Skeletal muscle tissue (tissue), 4 donors: ENCODE data around the gene IL3. TPM values are rescaled to one million over a fixed set of nuclear protein-coding genes. Genes with fewer than 3 reads are reported as not detected.

Experiments used
- H3K27ac ChIP-seq: one replicate; pipeline ENCODE4 v1.7.0; 2013; ENCODE audit warnings: mild to moderate bottlenecking, low read depth, low read length, inconsistent platforms
- H3K27me3 ChIP-seq, 3 donors: one replicate each; pipeline ENCODE4 v1.7.0; 2013; ENCODE audit warnings: low read length in 3 of 3; ENCODE audit not compliant: control insufficient read depth in 3 of 3, insufficient read depth in 3 of 3
- H3K36me3 ChIP-seq, 3 donors: one replicate each; pipeline ENCODE4 v1.7.0; 2013; ENCODE audit warnings: low read length in 3 of 3; ENCODE audit not compliant: control insufficient read depth in 3 of 3, insufficient read depth in 3 of 3
- H3K4me1 ChIP-seq, 3 donors: one replicate each; pipeline ENCODE4 v1.7.0; 2013; ENCODE audit warnings: low read length in 3 of 3, mild to moderate bottlenecking in 3 of 3; ENCODE audit not compliant: control insufficient read depth in 3 of 3, insufficient read depth in 3 of 3
- H3K4me3 ChIP-seq, 3 donors: one replicate each; pipeline ENCODE4 v1.7.0; 2013; ENCODE audit warnings: low read length in 3 of 3
- H3K9ac ChIP-seq, 3 donors: one replicate each; pipeline ENCODE4 v1.7.0; 2013; ENCODE audit warnings: low read length in 3 of 3, mild to moderate bottlenecking in 3 of 3, moderate library complexity in 2 of 3, low read depth in 1 of 3
- H3K9me3 ChIP-seq, 3 donors: one replicate each; pipeline ENCODE4 v1.7.0; 2013; ENCODE audit warnings: low read length in 3 of 3; ENCODE audit not compliant: control insufficient read depth in 3 of 3
- total RNA-seq: library from RNA; depleted of rRNA; stranded (reverse); fragments of >200 nt; gene quantifications from one replicate; pipeline ENCODE4 v1.2.3, GENCODE V29; 2014
- donor health status: Osteomylitis.

IL3 gene
- total RNA-seq, 1 donor from 2014 or later = not detected

GRCh38 chr5:132064738-132065331 is 4.4 kb downstream of the IL3 start:
- H3K36me3 ChIP-seq = no peaks in the 10 kb centered on the region
- no peaks in the 10 kb centered on the region for H3K27me3 ChIP-seq
- no peak overlapping the region for H3K4me3 ChIP-seq
- H3K4me1 ChIP-seq = peaks cover 0 to 2% (median 0%) of the 10 kb centered on the region in 3 donors
- H3K9ac ChIP-seq = no peak overlapping the region
- no peak overlapping the region for H3K27ac ChIP-seq
- no peaks in the 10 kb centered on the region for H3K9me3 ChIP-seq

- no peak overlapping the region for H3K9ac ChIP-seq
Measured at GRCh38 chr5:132065351-132065937, 5.0 kb downstream of the IL3 start.

GRCh38 chr5:132065951-132066701 is 5.7 kb downstream of the IL3 start:
- Histone ChIP-seq H3K27ac (no peak overlapping the region), H3K27me3 (no peaks in the 10 kb centered on the region), H3K9ac (no peak overlapping the region)

More at GRCh38 chr5:132065351-132065937, 5.0 kb downstream of the IL3 start:
- H3K4me1 ChIP-seq = peaks cover 0 to 5% (median 0%) of the 10 kb centered on the region in 3 donors
- no peaks in the 10 kb centered on the region for H3K36me3 ChIP-seq
- no peaks in the 10 kb centered on the region for H3K9me3 ChIP-seq
- H3K27ac ChIP-seq = no peak overlapping the region
- no peak overlapping the region for H3K4me3 ChIP-seq
- H3K27me3 ChIP-seq = no peaks in the 10 kb centered on the region

GRCh38 chr5:132066871-132067270 is 6.4 kb downstream of the IL3 start:
- no peaks in the 10 kb centered on the region for H3K27me3 ChIP-seq
- H3K9ac ChIP-seq = no peak overlapping the region
- no peaks in the 10 kb centered on the region for H3K36me3 ChIP-seq
- H3K4me3 ChIP-seq = no peak overlapping the region
- H3K4me1 ChIP-seq = peaks cover 0 to 6% (median 0%) of the 10 kb centered on the region in 3 donors
- H3K9me3 ChIP-seq = no peaks in the 10 kb centered on the region
- no peak overlapping the region for H3K27ac ChIP-seq

More at GRCh38 chr5:132065951-132066701, 5.7 kb downstream of the IL3 start:
- Histone ChIP-seq H3K4me3 (no peak overlapping the region), H3K9me3 (no peaks in the 10 kb centered on the region), H3K4me1 (peaks cover 0 to 6% (median 0%) of the 10 kb centered on the region in 3 donors), H3K36me3 (no peaks in the 10 kb centered on the region)

GRCh38 chr5:132067451-132067850 is 7.0 kb downstream of the IL3 start:
- Histone ChIP-seq H3K27me3 (no peaks in the 10 kb centered on the region), H3K27ac (no peak overlapping the region), H3K4me1 (peaks cover 0 to 6% (median 0%) of the 10 kb centered on the region in 3 donors), H3K36me3 (no peaks in the 10 kb centered on the region), H3K4me3 (no peak overlapping the region), H3K9ac (no peak overlapping the region), H3K9me3 (no peaks in the 10 kb centered on the region)

GRCh38 chr5:132067941-132068808 is 7.7 kb downstream of the IL3 start:
- Histone ChIP-seq H3K27ac (no peak overlapping the region), H3K9me3 (no peaks in the 10 kb centered on the region), H3K27me3 (no peaks in the 10 kb centered on the region)

GRCh38 chr5:132069561-132069960 is 9.1 kb downstream of the IL3 start:
- Histone ChIP-seq H3K36me3 (no peaks in the 10 kb centered on the region), H3K4me1 (peaks cover 0 to 6% (median 0%) of the 10 kb centered on the region in 3 donors), H3K27me3 (no peaks in the 10 kb centered on the region), H3K9ac (no peak overlapping the region), H3K4me3 (no peak overlapping the region), H3K9me3 (no peaks in the 10 kb centered on the region), H3K27ac (no peak overlapping the region)

More at GRCh38 chr5:132067941-132068808, 7.7 kb downstream of the IL3 start:
- Histone ChIP-seq H3K4me3 (no peak overlapping the region), H3K4me1 (peaks cover 0 to 6% (median 0%) of the 10 kb centered on the region in 3 donors), H3K9ac (no peak overlapping the region), H3K36me3 (no peaks in the 10 kb centered on the region)

GRCh38 chr5:132069994-132070393 is 9.5 kb downstream of the IL3 start:
- Histone ChIP-seq H3K9me3 (no peaks in the 10 kb centered on the region), H3K27me3 (no peaks in the 10 kb centered on the region), H3K4me1 (peaks cover 0 to 3% (median 0%) of the 10 kb centered on the region in 3 donors), H3K4me3 (no peak overlapping the region), H3K27ac (no peak overlapping the region), H3K36me3 (no peaks in the 10 kb centered on the region), H3K9ac (no peak overlapping the region)

- Histone ChIP-seq H3K36me3 (no peaks in the 10 kb centered on the region), H3K4me1 (peaks cover 0 to 3% (median 0%) of the 10 kb centered on the region in 3 donors), H3K4me3 (no peak overlapping the region), H3K27me3 (no peaks in the 10 kb centered on the region), H3K9me3 (no peaks in the 10 kb centered on the region), H3K27ac (no peak overlapping the region), H3K9ac (no peak overlapping the region)
Measured at GRCh38 chr5:132070460-132071337, 10.2 kb downstream of the IL3 start.
